Measurements from ENCODE around the gene GUCD1.

GUCD1 gene

GRCh38 chr22:24498824-24499223 is 56.1 kb downstream of the GUCD1 start:
- Histone ChIP-seq H2AFZ (ENCODE audit: low read length) (no peak overlapping the region), H3K79me2 (ENCODE audit: insufficient read depth, low read length) (no peaks in the 10 kb centered on the region), H3K27me3 (ENCODE audit: insufficient read depth, low read length) (no peaks in the 10 kb centered on the region), H3K4me1 (ENCODE audit: insufficient read depth, low read length, severe bottlenecking) (peaks cover 41% of the 10 kb centered on the region), H3K9ac (ENCODE audit: low read length) (no peak overlapping the region), H3K9me3 (ENCODE audit: low read length) (no peaks in the 10 kb centered on the region), H4K20me1 (ENCODE audit: insufficient read depth, low read length) (no peaks in the 10 kb centered on the region), H3K36me3 (ENCODE audit: insufficient read depth, low read length) (no peaks in the 10 kb centered on the region), H3F3A (ENCODE audit: insufficient read depth, low read length) (no peaks in the 10 kb centered on the region), H3K27ac (ENCODE audit: low read depth, low read length, poor library complexity, severe bottlenecking) (no peak overlapping the region), H3K4me2 (ENCODE audit: low read length) (no peak overlapping the region), H3K9me2 (ENCODE audit: low read depth, low read length) (no peaks in the 10 kb centered on the region), H3K4me3 (ENCODE audit: low read depth, low read length, poor library complexity, severe bottlenecking) (no peak overlapping the region)
- TF ChIP-seq CTCF (IDR thresholded peaks at IDR 0.05; ENCODE audit: low read length) (no peak), EZH2 (IDR thresholded peaks at IDR 0.05; ENCODE audit: borderline replicate concordance, low read length) (no peak)

- H3K4me3 ChIP-seq (ENCODE audit: low read depth, low read length, poor library complexity, severe bottlenecking): no peak overlapping the region
- H3K27ac ChIP-seq (ENCODE audit: low read depth, low read length, poor library complexity, severe bottlenecking): no peak overlapping the region
- peaks cover 37% of the 10 kb centered on the region for H3K4me1 ChIP-seq (ENCODE audit: insufficient read depth, low read length, severe bottlenecking)
- no peaks in the 10 kb centered on the region for H3K36me3 ChIP-seq (ENCODE audit: insufficient read depth, low read length)
- no peaks in the 10 kb centered on the region for H3F3A ChIP-seq (ENCODE audit: insufficient read depth, low read length)
- H3K9me2 ChIP-seq (ENCODE audit: low read depth, low read length): no peaks in the 10 kb centered on the region
- H3K9ac ChIP-seq (ENCODE audit: low read length): no peak overlapping the region
- H3K4me2 ChIP-seq (ENCODE audit: low read length): no peak overlapping the region
- no peaks in the 10 kb centered on the region for H3K9me3 ChIP-seq (ENCODE audit: low read length)
- no peak for TF ChIP-seq CTCF (IDR thresholded peaks at IDR 0.05; ENCODE audit: low read length)
- TF ChIP-seq EZH2 (IDR thresholded peaks at IDR 0.05; ENCODE audit: borderline replicate concordance, low read length): no peak
- H4K20me1 ChIP-seq (ENCODE audit: insufficient read depth, low read length): no peaks in the 10 kb centered on the region
- no peak overlapping the region for H2AFZ ChIP-seq (ENCODE audit: low read length)
- no peaks in the 10 kb centered on the region for H3K79me2 ChIP-seq (ENCODE audit: insufficient read depth, low read length)
- no peaks in the 10 kb centered on the region for H3K27me3 ChIP-seq (ENCODE audit: insufficient read depth, low read length)
Measured at GRCh38 chr22:24497841-24498258, 57.1 kb downstream of the GUCD1 start.

- no peak overlapping the region for H2AFZ ChIP-seq (ENCODE audit: low read length)
- no peaks in the 10 kb centered on the region for H3K9me3 ChIP-seq (ENCODE audit: low read length)
- H3K4me1 ChIP-seq (ENCODE audit: insufficient read depth, low read length, severe bottlenecking): peaks cover 36% of the 10 kb centered on the region
- no peak overlapping the region for H3K4me2 ChIP-seq (ENCODE audit: low read length)
- H3K4me3 ChIP-seq (ENCODE audit: low read depth, low read length, poor library complexity, severe bottlenecking): no peak overlapping the region
- H3K79me2 ChIP-seq (ENCODE audit: insufficient read depth, low read length): no peaks in the 10 kb centered on the region
- H3K9ac ChIP-seq (ENCODE audit: low read length): no peak overlapping the region
- no peaks in the 10 kb centered on the region for H3K36me3 ChIP-seq (ENCODE audit: insufficient read depth, low read length)
- H3K9me2 ChIP-seq (ENCODE audit: low read depth, low read length): no peaks in the 10 kb centered on the region
- H3K27me3 ChIP-seq (ENCODE audit: insufficient read depth, low read length): no peaks in the 10 kb centered on the region
- no peaks in the 10 kb centered on the region for H4K20me1 ChIP-seq (ENCODE audit: insufficient read depth, low read length)
- no peak overlapping the region for H3K27ac ChIP-seq (ENCODE audit: low read depth, low read length, poor library complexity, severe bottlenecking)
- H3F3A ChIP-seq (ENCODE audit: insufficient read depth, low read length): no peaks in the 10 kb centered on the region
- TF ChIP-seq CTCF (IDR thresholded peaks at IDR 0.05; ENCODE audit: low read length): no peak
- TF ChIP-seq EZH2 (IDR thresholded peaks at IDR 0.05; ENCODE audit: borderline replicate concordance, low read length): no peak
Measured at GRCh38 chr22:24496661-24497060, 58.3 kb downstream of the GUCD1 start.

Data from OCI-LY1 (cell line).